Body of pancreas (tissue), 4 donors: ENCODE results near the gene SOX5.

ENCODE experiments used
- CTCF ChIP-seq, 7 experiments: fragments of 450-650 bp in 4 of 7; fragments of 200-600 bp in 3 of 7; sonication (generic) in 3 of 7; IDR thresholded peaks; one replicate each; pipeline ENCODE4 v1.5.1; 2016 to 2019; ENCODE audit warnings: antibody characterized with exemption in 7 of 7
- POLR2A ChIP-seq, 3 donors: fragments of 450-650 bp; IDR thresholded peaks; one replicate each; pipeline ENCODE4 v1.6.1; 2016; ENCODE audit warnings: antibody characterized with exemption in 3 of 3, mild to moderate bottlenecking in 2 of 3

DNA sequence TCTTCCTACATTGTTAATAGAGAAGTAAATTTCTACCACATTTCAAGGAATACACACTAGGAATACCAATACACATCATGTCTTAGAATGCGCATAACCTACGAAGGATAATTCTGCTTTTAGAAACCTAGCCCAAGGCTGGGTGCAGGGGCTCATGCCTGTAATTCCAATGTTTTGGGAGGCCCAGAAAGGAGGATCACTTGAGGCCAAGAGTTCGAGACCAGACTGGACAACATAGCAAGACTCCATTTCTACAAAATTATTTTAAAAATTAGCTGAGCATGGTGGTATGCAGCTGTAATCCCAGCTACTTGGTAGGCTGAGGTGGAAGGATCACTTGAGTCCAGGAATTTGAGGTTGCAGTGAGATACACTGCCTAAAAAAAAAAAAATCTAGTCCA, 206.9 kb downstream of the SOX5 start:
- TF ChIP-seq CTCF (IDR thresholded peaks at IDR 0.05) (no peak), POLR2A (IDR thresholded peaks at IDR 0.05) (no peak)
